ENCODE results near the gene ACAP3. TPM values are rescaled to one million over a fixed set of nuclear protein-coding genes. Genes with fewer than 3 reads are reported as not detected.

Gene ACAP3
- total RNA-seq, 1 experiment from 2014 or later: 42.2 TPM

GRCh38 chr1:1340791-1341548 is 33.2 kb upstream of the ACAP3 start:
- no peak for DNase-seq (ENCODE audit: low spot score)
- TF ChIP-seq ZNF317 (CRISPR knock-in tag; IDR thresholded peaks at IDR 0.05; ENCODE audit: borderline replicate concordance, low read depth) (no peak), ZNF121 (CRISPR knock-in tag; IDR thresholded peaks at IDR 0.05) (peak; percentile 60; the same call in 1 of the 2 replicates), TCF7 (CRISPR knock-in tag; IDR thresholded peaks at IDR 0.05; ENCODE audit: low read depth) (no peak), TEAD1 (CRISPR knock-in tag; IDR thresholded peaks at IDR 0.05) (no peak), FOXP4 (CRISPR knock-in tag; IDR thresholded peaks at IDR 0.05) (no peak), EMX1 (CRISPR knock-in tag; IDR thresholded peaks at IDR 0.05) (no peak), IRF1 (CRISPR knock-in tag; IDR thresholded peaks at IDR 0.05) (no peak), CBFB (CRISPR knock-in tag; IDR thresholded peaks at IDR 0.05; ENCODE audit: low read depth) (no peak), ZMAT4 (CRISPR knock-in tag; IDR thresholded peaks at IDR 0.05) (no peak), TEAD4 (CRISPR knock-in tag; IDR thresholded peaks at IDR 0.05) (0 out of 2 replicates have a peak, but pooled peaks have one; percentile 36), FOXP1 (CRISPR knock-in tag; IDR thresholded peaks at IDR 0.05; ENCODE audit: borderline replicate concordance) (0 out of 2 replicates have a peak, but pooled peaks have one; percentile 27)
- TF ChIP-seq, protein P1, sequence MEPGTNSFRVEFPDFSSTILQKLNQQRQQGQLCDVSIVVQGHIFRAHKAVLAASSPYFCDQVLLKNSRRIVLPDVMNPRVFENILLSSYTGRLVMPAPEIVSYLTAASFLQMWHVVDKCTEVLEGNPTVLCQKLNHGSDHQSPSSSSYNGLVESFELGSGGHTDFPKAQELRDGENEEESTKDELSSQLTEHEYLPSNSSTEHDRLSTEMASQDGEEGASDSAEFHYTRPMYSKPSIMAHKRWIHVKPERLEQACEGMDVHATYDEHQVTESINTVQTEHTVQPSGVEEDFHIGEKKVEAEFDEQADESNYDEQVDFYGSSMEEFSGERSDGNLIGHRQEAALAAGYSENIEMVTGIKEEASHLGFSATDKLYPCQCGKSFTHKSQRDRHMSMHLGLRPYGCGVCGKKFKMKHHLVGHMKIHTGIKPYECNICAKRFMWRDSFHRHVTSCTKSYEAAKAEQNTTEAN (CRISPR knock-in tag; IDR thresholded peaks at IDR 0.05): 0 out of 2 replicates have a peak, but pooled peaks have one; percentile 28
- H3K9me3 Mint-ChIP-seq: peaks cover 8% of the 10 kb centered on the region
- no peaks in the 10 kb centered on the region for H3K4me1 Mint-ChIP-seq
- ATAC-seq: no peak
- no peak overlapping the region for H3K4me3 Mint-ChIP-seq
- H3K27me3 Mint-ChIP-seq (ENCODE audit: low read depth): no peaks in the 10 kb centered on the region
- POLR2A ChIA-PET: no interaction called here
- no peak overlapping the region for H3K27ac Mint-ChIP-seq
- CTCF ChIA-PET: interaction anchor here (1.0 kb wide), 1 partner anchor 13 kb away, joined by 3 read pairs; no protein-coding TSS in a partner anchor
- peaks cover 17% of the 10 kb centered on the region for H3K36me3 Mint-ChIP-seq

GRCh38 chr1:1340185-1340584 is 32.5 kb upstream of the ACAP3 start:
- CTCF ChIA-PET: no interaction called here
- H3K27ac Mint-ChIP-seq: no peak overlapping the region

More at GRCh38 chr1:1340185-1340584, 32.5 kb upstream of the ACAP3 start:
- H3K4me1 Mint-ChIP-seq: no peaks in the 10 kb centered on the region
- no peak for TF ChIP-seq CREB1 (CRISPR knock-in tag; IDR thresholded peaks at IDR 0.05)
- TF ChIP-seq ZMAT4 (CRISPR knock-in tag; IDR thresholded peaks at IDR 0.05): no peak
- no peak for TF ChIP-seq SMAD3 (CRISPR knock-in tag; IDR thresholded peaks at IDR 0.05; ENCODE audit: borderline replicate concordance)
- no peak for TF ChIP-seq HMGA2 (CRISPR knock-in tag; IDR thresholded peaks at IDR 0.05)
- TF ChIP-seq, protein P2, sequence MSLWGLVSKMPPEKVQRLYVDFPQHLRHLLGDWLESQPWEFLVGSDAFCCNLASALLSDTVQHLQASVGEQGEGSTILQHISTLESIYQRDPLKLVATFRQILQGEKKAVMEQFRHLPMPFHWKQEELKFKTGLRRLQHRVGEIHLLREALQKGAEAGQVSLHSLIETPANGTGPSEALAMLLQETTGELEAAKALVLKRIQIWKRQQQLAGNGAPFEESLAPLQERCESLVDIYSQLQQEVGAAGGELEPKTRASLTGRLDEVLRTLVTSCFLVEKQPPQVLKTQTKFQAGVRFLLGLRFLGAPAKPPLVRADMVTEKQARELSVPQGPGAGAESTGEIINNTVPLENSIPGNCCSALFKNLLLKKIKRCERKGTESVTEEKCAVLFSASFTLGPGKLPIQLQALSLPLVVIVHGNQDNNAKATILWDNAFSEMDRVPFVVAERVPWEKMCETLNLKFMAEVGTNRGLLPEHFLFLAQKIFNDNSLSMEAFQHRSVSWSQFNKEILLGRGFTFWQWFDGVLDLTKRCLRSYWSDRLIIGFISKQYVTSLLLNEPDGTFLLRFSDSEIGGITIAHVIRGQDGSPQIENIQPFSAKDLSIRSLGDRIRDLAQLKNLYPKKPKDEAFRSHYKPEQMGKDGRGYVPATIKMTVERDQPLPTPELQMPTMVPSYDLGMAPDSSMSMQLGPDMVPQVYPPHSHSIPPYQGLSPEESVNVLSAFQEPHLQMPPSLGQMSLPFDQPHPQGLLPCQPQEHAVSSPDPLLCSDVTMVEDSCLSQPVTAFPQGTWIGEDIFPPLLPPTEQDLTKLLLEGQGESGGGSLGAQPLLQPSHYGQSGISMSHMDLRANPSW (CRISPR knock-in tag; conservative IDR thresholded peaks at IDR 0.05; ENCODE audit: low read depth): no peak
- no peak for TF ChIP-seq ZNF138 (CRISPR knock-in tag; conservative IDR thresholded peaks at IDR 0.05)
- TF ChIP-seq ZNF671 (CRISPR knock-in tag; IDR thresholded peaks at IDR 0.05): no peak
- TF ChIP-seq, protein P3, sequence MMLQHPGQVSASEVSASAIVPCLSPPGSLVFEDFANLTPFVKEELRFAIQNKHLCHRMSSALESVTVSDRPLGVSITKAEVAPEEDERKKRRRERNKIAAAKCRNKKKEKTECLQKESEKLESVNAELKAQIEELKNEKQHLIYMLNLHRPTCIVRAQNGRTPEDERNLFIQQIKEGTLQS (CRISPR knock-in tag; conservative IDR thresholded peaks at IDR 0.05): no peak
- TF ChIP-seq, protein P4, sequence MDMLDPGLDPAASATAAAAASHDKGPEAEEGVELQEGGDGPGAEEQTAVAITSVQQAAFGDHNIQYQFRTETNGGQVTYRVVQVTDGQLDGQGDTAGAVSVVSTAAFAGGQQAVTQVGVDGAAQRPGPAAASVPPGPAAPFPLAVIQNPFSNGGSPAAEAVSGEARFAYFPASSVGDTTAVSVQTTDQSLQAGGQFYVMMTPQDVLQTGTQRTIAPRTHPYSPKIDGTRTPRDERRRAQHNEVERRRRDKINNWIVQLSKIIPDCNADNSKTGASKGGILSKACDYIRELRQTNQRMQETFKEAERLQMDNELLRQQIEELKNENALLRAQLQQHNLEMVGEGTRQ (CRISPR knock-in tag; IDR thresholded peaks at IDR 0.05): no peak
- H3K9me3 Mint-ChIP-seq: peaks cover 8% of the 10 kb centered on the region
- POLR2A ChIA-PET: no interaction called here
- H3K36me3 Mint-ChIP-seq: peaks cover 17% of the 10 kb centered on the region
- DNase-seq (ENCODE audit: low spot score): no peak
- H3K4me3 Mint-ChIP-seq: no peak overlapping the region
- no peak for ATAC-seq
- H3K27me3 Mint-ChIP-seq (ENCODE audit: low read depth): no peaks in the 10 kb centered on the region

Data from WTC11 (cell line).